ENCODE results near the gene RHBDF2.

Gene RHBDF2

DNA sequence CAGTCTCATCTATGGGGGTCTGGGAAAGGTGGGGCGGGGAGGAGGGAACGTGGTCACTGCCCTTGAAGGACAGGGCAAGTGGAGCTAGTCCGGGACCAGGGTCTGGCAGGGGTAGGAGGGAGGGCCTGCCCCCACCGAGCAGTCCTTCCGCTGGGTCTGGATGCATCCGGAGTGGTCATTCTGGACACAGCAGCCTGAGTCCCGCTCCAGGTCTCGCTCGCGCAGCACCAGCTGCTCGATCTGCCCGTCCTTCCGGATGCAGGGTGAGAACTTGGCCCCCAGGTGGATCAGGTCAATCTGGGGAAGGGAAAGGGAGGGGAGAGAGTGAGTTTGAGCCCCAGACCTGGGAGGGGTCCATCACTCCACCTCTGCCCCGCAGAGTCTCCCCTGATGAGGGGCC, 27.0 kb downstream of the RHBDF2 start:
- Mint-ChIP-seq H3K4me1 (ENCODE audit: low read depth) (no peaks in the 10 kb centered on the region), H3K9me3 (ENCODE audit: low read depth) (no peaks in the 10 kb centered on the region), H3K4me3 (no peak overlapping the region), H3K36me3 (no peaks in the 10 kb centered on the region), H3K27me3 (no peaks in the 10 kb centered on the region), H3K27ac (no peak overlapping the region)

DNA sequence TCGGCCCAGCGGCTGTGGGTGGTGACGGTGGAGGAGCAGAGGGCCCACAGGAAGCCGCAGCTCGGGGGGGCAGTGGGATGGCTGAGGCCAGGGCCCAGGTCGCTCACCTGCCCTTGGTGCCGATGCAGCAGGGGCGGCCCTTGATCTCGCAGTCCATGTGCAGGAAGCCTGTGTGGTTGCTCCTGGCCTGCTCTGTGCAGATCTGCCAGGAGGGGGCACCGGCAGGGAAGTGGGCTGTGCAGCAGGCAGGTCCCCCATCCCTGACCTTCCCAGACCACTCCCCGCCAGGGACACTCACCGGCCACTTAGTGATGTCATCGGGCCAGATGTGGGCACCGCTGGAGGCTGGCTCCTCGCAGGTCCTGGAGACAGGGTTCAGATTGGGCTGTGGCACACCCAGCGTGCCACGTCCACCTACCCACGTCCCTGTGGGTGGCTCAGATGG, 27.7 kb downstream of the RHBDF2 start:
- Mint-ChIP-seq H3K4me1 (ENCODE audit: low read depth) (no peaks in the 10 kb centered on the region), H3K4me3 (no peak overlapping the region), H3K27me3 (no peaks in the 10 kb centered on the region), H3K9me3 (ENCODE audit: low read depth) (no peaks in the 10 kb centered on the region), H3K27ac (no peak overlapping the region), H3K36me3 (no peaks in the 10 kb centered on the region)

DNA sequence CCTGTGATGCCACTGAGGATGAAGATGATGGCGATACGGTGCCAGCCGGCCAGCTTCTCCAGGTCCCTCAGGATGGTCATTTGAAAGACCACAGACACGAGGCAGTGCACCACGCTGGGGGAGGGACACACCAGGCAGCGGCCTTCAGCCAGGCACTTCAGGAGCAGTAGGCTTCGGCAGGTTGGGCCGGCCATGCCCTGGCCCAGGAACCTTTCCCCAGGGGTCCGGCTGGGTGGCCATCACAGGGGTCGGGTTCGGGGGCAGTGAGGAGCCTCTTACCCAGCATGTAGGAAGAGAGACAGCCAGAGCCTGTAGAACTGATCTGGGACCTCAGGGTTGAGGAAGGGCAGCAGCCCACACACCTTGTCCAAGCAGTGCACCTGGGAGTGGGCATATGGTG, 28.5 kb downstream of the RHBDF2 start:
- no peaks in the 10 kb centered on the region for H3K9me3 Mint-ChIP-seq (ENCODE audit: low read depth)
- no peak overlapping the region for H3K27ac Mint-ChIP-seq
- no peaks in the 10 kb centered on the region for H3K36me3 Mint-ChIP-seq
- no peak overlapping the region for H3K4me3 Mint-ChIP-seq
- no peaks in the 10 kb centered on the region for H3K4me1 Mint-ChIP-seq (ENCODE audit: low read depth)
- no peaks in the 10 kb centered on the region for H3K27me3 Mint-ChIP-seq

DNA sequence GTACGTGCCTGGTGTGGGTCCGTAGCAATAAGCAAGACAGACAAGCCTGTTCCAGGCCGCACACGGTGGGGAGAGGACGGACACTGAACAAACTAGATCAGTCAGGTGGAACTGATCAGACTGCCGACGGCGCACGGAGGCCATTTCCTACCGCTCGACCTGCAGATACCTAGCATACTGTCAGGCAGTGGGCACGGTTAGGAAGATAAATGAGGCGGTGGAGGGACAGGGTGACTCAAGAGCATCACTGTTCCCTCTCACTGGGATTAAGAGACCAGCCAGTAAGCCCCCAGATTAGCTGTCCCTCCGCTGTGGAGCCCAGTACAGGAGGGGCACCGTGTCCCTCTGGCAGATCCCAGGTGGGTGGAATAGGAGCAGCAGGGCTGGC, 29.0 kb downstream of the RHBDF2 start:
- H3K4me3 Mint-ChIP-seq = no peak overlapping the region
- no peaks in the 10 kb centered on the region for H3K9me3 Mint-ChIP-seq (ENCODE audit: low read depth)
- H3K27ac Mint-ChIP-seq = no peak overlapping the region
- H3K27me3 Mint-ChIP-seq = no peaks in the 10 kb centered on the region
- no peaks in the 10 kb centered on the region for H3K4me1 Mint-ChIP-seq (ENCODE audit: low read depth)
- H3K36me3 Mint-ChIP-seq = no peaks in the 10 kb centered on the region

DNA sequence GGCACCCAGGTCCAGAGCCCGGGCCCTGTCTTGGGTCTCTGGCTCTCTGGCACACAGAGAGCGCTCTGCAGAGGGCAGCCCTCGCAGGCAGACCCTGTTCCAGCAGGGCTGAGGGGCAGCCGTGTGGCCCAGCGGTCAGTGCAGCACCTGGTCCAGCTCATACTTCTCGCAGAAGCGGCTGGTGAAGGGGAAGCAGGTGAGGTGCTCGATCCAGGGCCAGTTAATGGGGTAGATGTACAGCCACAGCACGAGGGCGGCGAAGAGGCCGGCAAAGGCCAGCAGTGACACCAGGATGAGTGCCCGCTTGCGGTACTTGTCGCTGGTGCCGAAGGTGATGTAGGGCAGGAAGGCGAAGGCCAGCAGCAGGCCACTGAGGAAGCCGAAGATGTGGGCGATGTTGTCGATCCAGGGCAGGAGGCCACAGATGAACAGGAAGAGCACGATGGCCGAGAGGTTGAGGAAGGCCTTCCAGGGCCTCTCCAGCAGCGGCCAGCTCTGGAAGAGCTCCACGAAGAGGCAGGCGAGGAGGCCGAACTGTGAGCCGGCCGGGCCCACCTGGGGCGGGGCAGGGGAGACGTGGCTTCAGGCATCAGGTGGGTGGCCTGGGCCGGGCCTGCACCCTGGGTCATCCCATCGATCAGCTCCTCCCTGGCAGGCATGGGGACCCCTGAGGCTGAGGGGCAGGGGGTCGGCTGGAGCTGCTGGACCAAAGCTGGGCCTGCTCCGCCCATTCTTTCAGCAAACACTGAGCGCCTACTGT, 29.5 kb downstream of the RHBDF2 start:
- H3K27me3 Mint-ChIP-seq = no peaks in the 10 kb centered on the region
- H3K9me3 Mint-ChIP-seq (ENCODE audit: low read depth) = no peaks in the 10 kb centered on the region
- H3K36me3 Mint-ChIP-seq = no peaks in the 10 kb centered on the region
- no peak overlapping the region for H3K4me3 Mint-ChIP-seq
- H3K27ac Mint-ChIP-seq = no peak overlapping the region
- H3K4me1 Mint-ChIP-seq (ENCODE audit: low read depth) = no peaks in the 10 kb centered on the region

DNA sequence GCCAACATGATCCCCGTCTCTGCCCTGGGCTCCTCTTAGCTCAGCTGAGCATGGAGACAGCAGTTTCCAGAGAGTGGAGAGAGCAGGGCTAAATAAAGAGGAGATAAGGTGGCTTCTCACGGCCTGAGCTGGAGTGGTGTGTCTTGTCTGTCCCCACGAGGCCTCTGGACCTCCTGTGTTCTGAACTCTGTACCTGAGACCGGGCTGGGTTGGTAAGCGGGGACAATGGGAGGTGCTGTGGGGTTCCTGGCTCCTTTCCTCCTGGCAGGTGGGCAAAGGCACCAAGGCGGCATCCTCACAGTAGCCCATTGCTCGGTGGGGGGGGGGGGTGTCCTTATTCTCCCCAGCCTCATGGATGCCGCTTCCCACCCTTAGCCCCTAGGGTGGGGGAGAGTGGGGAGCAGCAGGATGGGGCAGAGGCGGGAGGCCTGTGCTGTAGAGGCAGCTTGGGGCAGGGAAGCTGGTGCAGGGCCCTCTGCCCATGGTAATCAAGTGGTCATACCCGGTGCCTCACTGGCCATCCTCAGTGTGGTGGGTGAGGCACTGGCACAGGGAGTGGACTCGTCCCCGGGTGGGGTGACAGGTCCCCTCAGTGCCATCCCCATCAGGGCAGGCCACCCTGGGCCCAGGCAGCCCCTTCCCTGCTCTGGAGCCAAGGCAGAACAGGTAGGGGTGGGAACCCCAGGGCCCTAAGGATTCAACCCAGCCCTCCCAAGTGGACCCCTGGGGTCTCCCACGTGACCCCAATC, 31.1 kb downstream of the RHBDF2 start:
- H3K4me3 Mint-ChIP-seq = no peak overlapping the region
- H3K27ac Mint-ChIP-seq = no peak overlapping the region
- H3K4me1 Mint-ChIP-seq (ENCODE audit: low read depth) = peaks cover 4% of the 10 kb centered on the region
- no peaks in the 10 kb centered on the region for H3K27me3 Mint-ChIP-seq
- no peaks in the 10 kb centered on the region for H3K36me3 Mint-ChIP-seq
- no peaks in the 10 kb centered on the region for H3K9me3 Mint-ChIP-seq (ENCODE audit: low read depth)

DNA sequence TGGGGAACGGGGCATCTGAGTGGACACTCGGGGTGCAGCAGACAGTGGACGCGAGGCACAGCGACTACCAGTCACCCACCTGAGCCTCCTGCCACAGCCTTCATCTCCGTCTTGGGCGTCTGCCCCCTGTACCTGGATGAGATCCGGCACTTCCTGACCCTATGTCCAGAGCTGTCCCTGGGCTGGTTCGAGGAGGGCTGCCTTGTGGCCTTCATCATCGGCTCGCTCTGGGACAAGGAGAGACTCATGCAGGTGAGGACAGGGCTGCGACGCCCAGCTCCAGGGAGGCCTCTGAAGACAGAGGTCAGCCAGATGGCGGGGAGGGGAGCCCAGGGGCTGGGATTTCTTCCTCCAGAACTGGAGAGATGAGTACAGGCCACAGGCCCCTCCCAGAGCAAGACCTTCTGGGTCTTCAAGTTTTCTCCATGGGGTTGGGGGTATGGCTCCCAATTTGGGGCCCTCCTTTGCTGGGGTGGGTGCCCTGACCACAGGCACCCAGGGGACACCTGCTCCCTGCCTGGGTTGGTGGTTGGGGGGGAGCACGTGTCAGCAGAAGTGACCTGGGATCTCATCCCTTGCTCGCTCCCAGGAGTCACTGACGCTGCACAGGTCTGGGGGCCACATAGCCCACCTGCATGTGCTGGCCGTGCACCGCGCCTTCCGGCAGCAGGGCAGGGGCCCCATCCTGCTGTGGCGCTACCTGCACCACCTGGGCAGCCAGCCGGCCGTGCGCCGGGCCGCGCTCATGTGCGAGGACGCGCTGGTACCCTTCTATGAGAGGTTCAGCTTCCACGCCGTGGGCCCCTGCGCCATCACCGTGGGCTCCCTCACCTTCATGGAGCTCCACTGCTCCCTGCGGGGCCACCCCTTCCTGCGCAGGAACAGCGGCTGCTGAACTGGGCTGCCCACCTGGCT, 31.9 kb downstream of the RHBDF2 start:
- H3K27ac Mint-ChIP-seq = no peak overlapping the region
- no peaks in the 10 kb centered on the region for H3K27me3 Mint-ChIP-seq
- H3K4me3 Mint-ChIP-seq = no peak overlapping the region
- no peaks in the 10 kb centered on the region for H3K36me3 Mint-ChIP-seq
- H3K4me1 Mint-ChIP-seq (ENCODE audit: low read depth) = peaks cover 4% of the 10 kb centered on the region
- H3K9me3 Mint-ChIP-seq (ENCODE audit: low read depth) = no peaks in the 10 kb centered on the region

DNA sequence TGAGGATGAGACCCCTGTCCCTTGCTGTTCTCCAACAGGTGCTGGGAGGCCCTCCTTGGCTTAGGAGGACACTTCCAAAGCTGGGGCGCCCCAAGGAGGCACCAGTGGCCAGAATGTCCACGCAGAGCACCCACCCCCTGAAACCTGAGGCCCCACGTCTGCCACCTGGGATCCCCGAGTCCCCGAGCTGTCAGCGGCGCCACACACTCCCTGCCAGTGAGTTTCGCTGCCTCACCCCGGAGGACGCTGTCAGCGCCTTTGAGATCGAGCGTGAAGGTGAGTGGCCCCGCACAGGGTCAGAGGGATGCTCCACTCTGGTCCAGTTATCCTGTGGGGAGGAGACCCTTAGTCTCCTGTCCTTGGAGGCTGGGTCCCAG, 32.6 kb downstream of the RHBDF2 start:
- Mint-ChIP-seq H3K4me3 (no peak overlapping the region), H3K27me3 (no peaks in the 10 kb centered on the region), H3K27ac (no peak overlapping the region), H3K4me1 (ENCODE audit: low read depth) (peaks cover 4% of the 10 kb centered on the region), H3K9me3 (ENCODE audit: low read depth) (no peaks in the 10 kb centered on the region), H3K36me3 (no peaks in the 10 kb centered on the region)

DNA sequence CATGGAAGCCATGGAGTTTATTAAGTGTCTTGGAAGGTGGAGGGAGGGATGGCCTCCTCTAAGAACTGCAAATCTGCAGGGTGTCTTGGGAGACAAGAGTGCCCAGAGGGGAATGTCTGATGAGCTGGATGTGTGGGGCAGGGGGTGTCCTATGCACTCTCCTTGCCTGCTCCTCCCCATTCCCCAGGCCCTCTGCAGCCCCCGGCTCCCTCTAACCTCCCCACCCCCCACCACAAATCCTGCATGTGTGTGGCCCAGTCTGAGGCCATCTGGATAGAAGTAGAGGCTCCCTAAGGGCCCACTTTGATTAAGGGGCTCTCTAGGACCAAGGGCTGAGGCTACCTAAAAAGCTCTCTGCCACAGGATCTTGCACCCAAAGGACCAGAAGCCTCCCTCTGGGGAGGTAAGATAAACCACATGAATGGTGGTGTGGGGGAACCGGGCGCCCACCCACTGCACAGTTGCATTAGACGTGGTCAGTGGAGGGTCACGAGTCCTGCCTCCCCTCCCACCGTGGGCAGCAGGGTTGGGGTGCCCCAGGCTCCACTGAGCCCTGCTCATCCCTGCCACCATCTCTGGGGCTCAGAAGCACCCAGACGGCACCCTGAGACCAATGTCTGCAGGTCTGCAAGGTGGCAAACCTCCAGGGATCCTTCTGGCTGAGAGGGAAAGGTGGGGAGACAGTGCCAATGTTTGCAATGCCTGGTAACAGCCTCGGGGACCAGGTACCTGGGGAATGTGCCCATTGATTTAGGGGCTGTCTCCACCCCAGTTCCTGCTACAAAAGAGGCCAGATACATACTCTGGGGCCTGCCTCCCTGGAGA, 33.2 kb downstream of the RHBDF2 start:
- no peak overlapping the region for H3K27ac Mint-ChIP-seq
- peaks cover 4% of the 10 kb centered on the region for H3K4me1 Mint-ChIP-seq (ENCODE audit: low read depth)

DNA sequence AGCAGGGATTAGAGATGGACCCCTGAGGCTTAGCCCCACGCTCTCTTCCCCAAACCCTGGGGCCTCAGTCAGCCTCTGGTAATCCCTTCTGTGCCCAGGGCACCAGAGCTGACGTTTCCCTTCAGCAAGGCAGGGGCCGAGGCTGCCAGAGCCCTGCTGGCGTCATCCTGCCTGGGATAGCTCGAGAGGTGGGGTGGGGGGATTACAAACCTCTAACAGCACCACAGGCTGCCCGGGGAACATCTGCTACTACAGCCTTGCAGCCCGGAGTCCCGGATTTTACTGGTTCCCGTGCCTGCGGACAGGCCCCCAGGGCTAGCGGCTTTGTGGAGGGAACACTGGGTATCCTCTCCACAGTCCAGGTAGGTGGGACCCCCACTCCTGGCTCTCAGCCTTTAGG, 33.9 kb downstream of the RHBDF2 start, which contains the start of gene AANAT:
TSS of gene AANAT (plus strand) at position 238 of the 400 bp plus-strand sequence. CDS start 1,144 bp downstream, outside the sequence.
- peaks cover 4% of the 10 kb centered on the region for H3K4me1 Mint-ChIP-seq (ENCODE audit: low read depth)
- H3K36me3 Mint-ChIP-seq = no peaks in the 10 kb centered on the region
- no peaks in the 10 kb centered on the region for H3K9me3 Mint-ChIP-seq (ENCODE audit: low read depth)
- H3K27ac Mint-ChIP-seq = no peak within 1 kb of the TSS
- H3K4me3 Mint-ChIP-seq = no peak within 1 kb of the TSS
- no peaks in the 10 kb centered on the region for H3K27me3 Mint-ChIP-seq

More for the DNA sequence above, 33.2 kb downstream of the RHBDF2 start:
- Mint-ChIP-seq H3K4me3 (no peak overlapping the region), H3K27me3 (no peaks in the 10 kb centered on the region), H3K9me3 (ENCODE audit: low read depth) (no peaks in the 10 kb centered on the region), H3K36me3 (no peaks in the 10 kb centered on the region)

DNA sequence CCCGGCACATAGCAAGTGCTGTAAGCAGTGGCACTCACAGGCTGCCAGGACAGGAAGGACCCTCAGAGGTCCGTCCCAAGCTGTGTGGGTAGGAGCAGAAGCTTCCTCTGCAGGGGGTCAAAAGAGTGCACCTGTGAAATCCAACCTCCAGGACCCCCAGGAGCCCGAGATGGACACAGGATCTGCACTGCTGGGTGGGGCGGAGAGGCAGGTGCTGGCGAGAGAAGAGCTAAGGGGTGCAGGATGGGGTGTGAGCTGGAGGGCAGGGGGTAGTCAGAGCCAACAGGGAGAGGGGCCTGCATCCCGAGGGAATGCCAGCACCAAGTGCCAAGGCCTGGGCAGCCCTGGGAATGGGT, 34.5 kb downstream of the RHBDF2 start:
- Mint-ChIP-seq H3K27ac (no peak overlapping the region), H3K36me3 (no peaks in the 10 kb centered on the region), H3K4me1 (ENCODE audit: low read depth) (peaks cover 4% of the 10 kb centered on the region), H3K4me3 (no peak overlapping the region), H3K9me3 (ENCODE audit: low read depth) (no peaks in the 10 kb centered on the region), H3K27me3 (no peaks in the 10 kb centered on the region)

DNA sequence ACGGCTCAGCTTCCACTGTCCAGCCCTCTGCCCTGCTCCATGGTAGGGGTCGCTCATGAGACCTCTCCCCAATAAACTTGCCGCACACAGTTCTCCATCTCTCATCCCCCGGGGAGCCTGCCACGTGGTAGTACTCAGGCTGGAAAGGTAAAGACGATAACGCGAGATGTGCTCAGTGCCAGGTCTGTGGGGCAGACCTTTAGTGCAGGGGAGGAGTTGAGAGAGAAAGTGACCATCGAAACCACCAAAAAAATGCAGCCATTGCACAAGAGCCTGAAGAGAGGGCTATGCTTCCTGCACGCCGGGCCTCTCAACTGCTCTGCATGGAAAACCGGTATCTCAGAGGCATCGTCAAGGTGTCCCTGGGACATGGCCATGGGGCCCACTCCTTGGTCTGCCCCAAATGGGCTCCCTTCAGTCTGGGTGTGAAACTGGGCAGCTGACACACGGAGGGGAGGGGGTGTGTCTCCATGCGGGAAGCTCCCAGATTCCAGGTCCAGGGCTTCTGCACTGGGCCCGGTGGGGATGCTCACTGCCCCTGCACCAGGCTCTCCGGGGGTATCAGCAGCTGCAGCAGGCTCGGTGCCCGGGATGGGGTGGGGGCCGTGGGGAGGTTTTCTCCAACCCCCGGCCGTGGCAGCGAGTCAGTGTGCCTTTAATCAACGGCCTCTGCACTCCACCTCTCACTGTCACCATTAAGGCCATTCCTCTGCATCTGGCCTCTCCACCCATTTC, 38.5 kb downstream of the RHBDF2 start:
- no peak overlapping the region for H3K27ac Mint-ChIP-seq
- no peak overlapping the region for H3K4me3 Mint-ChIP-seq
- no peaks in the 10 kb centered on the region for H3K36me3 Mint-ChIP-seq
- no peaks in the 10 kb centered on the region for H3K27me3 Mint-ChIP-seq
- H3K9me3 Mint-ChIP-seq (ENCODE audit: low read depth) = no peaks in the 10 kb centered on the region
- peaks cover 4% of the 10 kb centered on the region for H3K4me1 Mint-ChIP-seq (ENCODE audit: low read depth)

DNA sequence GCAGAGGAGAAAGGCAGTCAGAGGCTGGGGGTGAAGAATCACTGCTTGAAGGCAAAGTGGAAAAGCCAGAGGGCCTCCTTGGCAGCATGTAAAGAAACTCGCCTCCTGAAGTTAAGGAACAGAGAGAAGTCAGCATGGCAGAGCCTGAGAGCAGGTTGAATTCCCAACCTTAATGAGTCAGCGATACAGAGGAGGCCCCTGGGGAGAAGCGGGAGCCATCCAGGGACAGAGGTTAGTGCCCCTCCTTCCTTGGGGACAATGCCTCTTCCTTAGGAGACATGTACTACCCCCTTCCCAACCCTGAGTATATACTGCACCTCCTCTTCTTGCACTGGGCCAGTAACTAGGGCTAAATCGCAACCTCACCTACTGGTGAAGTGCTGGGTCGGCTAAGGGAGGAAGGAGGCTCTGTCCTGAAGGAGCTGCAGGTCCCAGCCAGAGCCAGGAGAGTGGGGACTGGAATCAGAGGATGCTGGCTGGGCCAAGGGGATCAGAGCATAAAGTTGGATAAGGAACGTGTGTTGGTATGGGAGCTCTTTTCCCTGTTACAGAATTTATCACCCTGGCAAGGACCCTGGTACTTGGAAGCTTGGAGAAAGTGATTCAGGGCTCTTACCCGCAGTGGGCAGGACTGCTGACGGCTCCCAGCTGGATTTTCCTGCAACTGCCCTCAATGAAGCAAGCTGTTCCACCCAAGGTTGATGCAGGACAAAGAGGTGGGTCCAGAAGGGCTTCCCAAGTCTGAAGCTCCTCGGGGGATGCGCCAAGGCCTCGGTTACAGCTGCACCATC, 39.3 kb downstream of the RHBDF2 start:
- H3K27ac Mint-ChIP-seq = no peak overlapping the region
- no peak overlapping the region for H3K4me3 Mint-ChIP-seq
- H3K27me3 Mint-ChIP-seq = no peaks in the 10 kb centered on the region
- no peaks in the 10 kb centered on the region for H3K9me3 Mint-ChIP-seq (ENCODE audit: low read depth)
- H3K4me1 Mint-ChIP-seq (ENCODE audit: low read depth) = peaks cover 4% of the 10 kb centered on the region
- no peaks in the 10 kb centered on the region for H3K36me3 Mint-ChIP-seq

Data from activated naive CD8-positive, alpha-beta T cell (primary cell).